ENCODE measurements around the gene DAGLA. TPM values are rescaled to one million over a fixed set of nuclear protein-coding genes. Genes with fewer than 3 reads are reported as not detected.

Gene DAGLA
- total and polyA plus RNA-seq, 2 experiments from 2014 or later = 1.3 TPM

DNA sequence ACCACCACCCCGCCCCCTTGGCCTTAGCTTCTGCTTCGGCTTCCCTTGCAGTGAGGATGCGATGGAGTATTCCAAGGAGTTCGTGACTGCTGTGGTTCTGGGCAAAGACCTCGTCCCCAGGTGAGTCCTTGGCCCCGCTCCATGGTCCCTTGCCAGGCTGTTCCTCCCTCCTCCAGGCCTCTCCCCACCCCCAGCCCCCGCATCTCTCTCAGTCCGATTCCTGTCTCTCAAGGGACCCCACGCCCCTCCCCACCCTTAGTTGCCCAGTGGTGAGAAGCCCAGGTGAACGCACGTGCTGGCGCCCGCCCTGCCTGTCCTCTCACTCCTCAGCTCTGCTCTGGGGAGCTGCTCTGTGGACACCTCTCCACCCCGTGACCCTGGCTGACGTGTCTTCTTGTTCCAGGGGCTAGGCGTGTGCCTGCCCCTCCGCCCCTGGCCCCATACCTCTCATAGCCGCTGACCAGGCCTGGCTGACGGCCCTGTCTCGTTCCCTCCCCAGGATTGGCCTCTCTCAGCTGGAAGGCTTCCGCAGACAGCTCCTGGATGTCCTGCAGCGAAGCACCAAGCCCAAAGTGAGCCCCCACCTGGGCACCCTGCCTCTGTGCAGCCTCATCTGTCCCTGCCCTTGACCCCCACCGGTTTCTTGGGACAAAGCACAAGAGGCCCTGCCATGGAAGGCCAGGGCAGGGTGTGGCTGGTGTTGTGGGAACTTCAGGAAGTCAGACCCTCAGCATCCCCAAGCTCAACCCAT, 57.6 kb downstream of the DAGLA start:
- in situ Hi-C loops (cut with MboI) = no loop called here
- DNase-seq = no peak
- Histone ChIP-seq H3K9me3 (ENCODE audit: low read depth) (no peaks in the 10 kb centered on the region), H3K4me2 (ENCODE audit: unreplicated experiment) (no peak overlapping the region), H2AFZ (no peak overlapping the region), H3K9me2 (ENCODE audit: insufficient read depth) (no peaks in the 10 kb centered on the region), H3K27me3 (replicated peaks; ENCODE audit: insufficient read depth) (no peaks in the 10 kb centered on the region), H3K9ac (no peak overlapping the region), H3K4me1 (ENCODE audit: insufficient read depth) (peaks cover 5% of the 10 kb centered on the region), H3K27ac (no peak overlapping the region), H3K4me3 (no peak overlapping the region), H3K36me3 (ENCODE audit: low read depth) (no peaks in the 10 kb centered on the region), H3K79me2 (ENCODE audit: insufficient read depth) (no peaks in the 10 kb centered on the region), H4K20me1 (ENCODE audit: insufficient read depth) (no peaks in the 10 kb centered on the region), H3F3A (ENCODE audit: insufficient read depth) (0 out of 2 replicates have a peak, but pooled peaks cover 3% of the 10 kb centered on the region)
- 86 to 90% methylated on average over 21 to 23 of the region's 23 CpGs for WGBS, 2 experiments (ENCODE audit: low coverage in 1 of 2, low lambda C conversion rate in 2 of 2, missing lambda C conversion rate in 2 of 2)
- no peak for TF ChIP-seq EZH2phosphoT487 (IDR thresholded peaks at IDR 0.05; ENCODE audit: insufficient read depth, low read depth)

DNA sequence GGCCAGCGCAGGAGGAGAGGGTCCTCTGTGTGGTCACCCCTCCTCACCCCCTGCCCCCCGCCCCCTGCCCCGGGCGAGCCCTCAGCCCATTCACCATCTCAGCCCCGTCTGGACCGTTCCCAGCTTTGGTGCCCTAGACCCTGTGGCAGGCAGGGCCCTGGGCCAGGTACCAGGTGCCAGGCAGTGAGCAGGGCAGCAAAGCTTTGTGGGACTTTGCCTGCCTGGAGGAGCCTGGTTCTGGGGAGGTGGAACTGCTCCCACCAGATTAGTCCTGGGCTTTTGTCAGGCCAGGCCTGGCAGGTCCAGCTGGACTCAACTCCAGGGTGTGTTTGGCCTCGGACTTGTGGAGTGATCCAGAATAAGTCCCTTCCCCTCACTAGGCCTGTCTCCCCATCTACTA, 58.6 kb downstream of the DAGLA start:
- H4K20me1 ChIP-seq (ENCODE audit: insufficient read depth) = no peaks in the 10 kb centered on the region
- no peak for TF ChIP-seq EZH2phosphoT487 (IDR thresholded peaks at IDR 0.05; ENCODE audit: insufficient read depth, low read depth)
- no peak for TF ChIP-seq EZH2 (IDR thresholded peaks at IDR 0.05; ENCODE audit: insufficient read depth, poor library complexity, severe bottlenecking)
- no peak overlapping the region for H3K4me2 ChIP-seq (ENCODE audit: unreplicated experiment)
- WGBS, 2 experiments (ENCODE audit: low coverage in 1 of 2, low lambda C conversion rate in 2 of 2, missing lambda C conversion rate in 2 of 2) = 94 to 97% methylated on average over 3 to 7 of the region's 7 CpGs
- no peaks in the 10 kb centered on the region for H3K79me2 ChIP-seq (ENCODE audit: insufficient read depth)
- no peaks in the 10 kb centered on the region for H3K4me1 ChIP-seq (ENCODE audit: insufficient read depth)
- H3K27ac ChIP-seq = no peak overlapping the region
- no peaks in the 10 kb centered on the region for H3F3A ChIP-seq (ENCODE audit: insufficient read depth)
- DNase-seq = no peak
- H3K36me3 ChIP-seq (ENCODE audit: low read depth) = no peaks in the 10 kb centered on the region
- no peak overlapping the region for H2AFZ ChIP-seq
- H3K9me2 ChIP-seq (ENCODE audit: insufficient read depth) = no peaks in the 10 kb centered on the region
- in situ Hi-C loops (cut with MboI) = no loop called here
- H3K9me3 ChIP-seq (ENCODE audit: low read depth) = no peaks in the 10 kb centered on the region
- H3K27me3 ChIP-seq (replicated peaks; ENCODE audit: insufficient read depth) = no peaks in the 10 kb centered on the region
- no peak overlapping the region for H3K4me3 ChIP-seq
- H3K9ac ChIP-seq = no peak overlapping the region

DNA sequence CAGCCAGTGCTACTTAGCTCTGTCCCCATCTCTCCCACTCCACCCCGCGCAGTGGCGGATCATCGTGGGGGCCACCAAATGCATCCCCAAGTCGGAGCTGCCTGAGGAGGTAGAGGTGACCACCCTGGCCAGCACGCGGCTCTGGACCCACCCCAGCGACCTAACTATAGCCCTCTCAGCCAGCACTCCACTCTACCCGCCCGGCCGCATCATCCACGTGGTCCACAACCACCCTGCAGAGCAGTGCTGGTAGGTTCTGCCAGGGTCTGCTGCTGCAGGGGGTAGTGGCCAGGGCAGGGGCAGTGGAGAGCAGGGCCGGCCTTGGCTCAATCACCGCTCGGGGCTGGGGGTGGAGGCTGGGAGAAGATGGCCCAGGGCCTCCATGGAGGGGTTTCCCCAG, 59.2 kb downstream of the DAGLA start:
- Histone ChIP-seq H3K9ac (no peak overlapping the region), H3F3A (ENCODE audit: insufficient read depth) (no peaks in the 10 kb centered on the region), H3K9me3 (ENCODE audit: low read depth) (no peaks in the 10 kb centered on the region), H4K20me1 (ENCODE audit: insufficient read depth) (no peaks in the 10 kb centered on the region), H2AFZ (no peak overlapping the region), H3K27me3 (replicated peaks; ENCODE audit: insufficient read depth) (no peaks in the 10 kb centered on the region), H3K27ac (no peak overlapping the region), H3K4me1 (ENCODE audit: insufficient read depth) (no peaks in the 10 kb centered on the region), H3K79me2 (ENCODE audit: insufficient read depth) (no peaks in the 10 kb centered on the region), H3K9me2 (ENCODE audit: insufficient read depth) (no peaks in the 10 kb centered on the region), H3K4me2 (ENCODE audit: unreplicated experiment) (no peak overlapping the region), H3K4me3 (no peak overlapping the region), H3K36me3 (ENCODE audit: low read depth) (no peaks in the 10 kb centered on the region)
- TF ChIP-seq EZH2phosphoT487 (IDR thresholded peaks at IDR 0.05; ENCODE audit: insufficient read depth, low read depth) (no peak), EZH2 (IDR thresholded peaks at IDR 0.05; ENCODE audit: insufficient read depth, poor library complexity, severe bottlenecking) (no peak)
- in situ Hi-C loops (cut with MboI) = no loop called here
- WGBS, 2 experiments (ENCODE audit: low coverage in 1 of 2, low lambda C conversion rate in 2 of 2, missing lambda C conversion rate in 2 of 2) = 86 to 91% methylated on average over 8 to 15 of the region's 15 CpGs
- no peak for DNase-seq

DNA sequence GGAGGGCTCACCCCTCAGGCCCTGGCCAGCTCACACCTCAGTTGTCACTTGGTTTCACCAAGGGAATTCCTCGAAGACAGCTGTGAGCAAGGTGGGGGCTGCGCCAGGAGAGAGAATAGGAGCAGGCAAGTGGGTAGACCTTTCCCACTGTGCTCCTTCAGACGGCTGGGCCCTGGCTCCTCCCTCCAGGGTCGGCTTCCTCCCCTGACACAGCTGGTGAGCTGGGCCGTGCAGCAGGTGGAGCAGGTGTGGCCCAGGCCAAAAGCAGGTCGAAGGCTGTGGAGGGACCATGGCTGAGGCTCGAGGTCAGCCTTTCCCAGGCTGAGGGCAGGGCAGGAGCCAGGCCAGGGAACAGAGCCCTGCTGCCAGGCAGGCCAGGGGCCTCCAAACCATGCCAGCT, 59.8 kb downstream of the DAGLA start:
- no peaks in the 10 kb centered on the region for H4K20me1 ChIP-seq (ENCODE audit: insufficient read depth)
- 64 to 90% methylated on average over 7 of the region's 7 CpGs for WGBS, 2 experiments (ENCODE audit: low coverage in 1 of 2, low lambda C conversion rate in 2 of 2, missing lambda C conversion rate in 2 of 2)
- H2AFZ ChIP-seq = no peak overlapping the region
- H3K27ac ChIP-seq = no peak overlapping the region
- no peaks in the 10 kb centered on the region for H3K36me3 ChIP-seq (ENCODE audit: low read depth)
- no peaks in the 10 kb centered on the region for H3K79me2 ChIP-seq (ENCODE audit: insufficient read depth)
- no peak for DNase-seq
- TF ChIP-seq EZH2 (IDR thresholded peaks at IDR 0.05; ENCODE audit: insufficient read depth, poor library complexity, severe bottlenecking) (no peak), EZH2phosphoT487 (IDR thresholded peaks at IDR 0.05; ENCODE audit: insufficient read depth, low read depth) (no peak)
- no peak overlapping the region for H3K4me2 ChIP-seq (ENCODE audit: unreplicated experiment)
- no peaks in the 10 kb centered on the region for H3K27me3 ChIP-seq (replicated peaks; ENCODE audit: insufficient read depth)
- no peaks in the 10 kb centered on the region for H3K9me3 ChIP-seq (ENCODE audit: low read depth)
- no peaks in the 10 kb centered on the region for H3K9me2 ChIP-seq (ENCODE audit: insufficient read depth)
- no peaks in the 10 kb centered on the region for H3F3A ChIP-seq (ENCODE audit: insufficient read depth)
- no peak overlapping the region for H3K9ac ChIP-seq
- H3K4me1 ChIP-seq (ENCODE audit: insufficient read depth) = no peaks in the 10 kb centered on the region
- no peak overlapping the region for H3K4me3 ChIP-seq
- in situ Hi-C loops (cut with MboI) = no loop called here

Measured in GM23248 (cell line).